ENCODE results near the gene AFG3L2. TPM values are rescaled to one million over a fixed set of nuclear protein-coding genes. Genes with fewer than 3 reads are reported as not detected.

AFG3L2 gene
- total and polyA plus RNA-seq, 2 of the 8 experiments (the other 6 are each of a cell fraction or from before 2014, with no cell fraction given): 29.7 to 84.8 TPM

- Histone ChIP-seq H3K18ac (ENCODE audit: extremely low read depth, low read length) (no peak overlapping the region), H2BK20ac (ENCODE audit: low read length) (no peak overlapping the region)
- WGBS, 2 experiments (ENCODE audit: extremely low coverage in 1 of 2, insufficient coverage in 1 of 2, insufficient read length in 1 of 2, insufficient replicate concordance in 2 of 2, low coverage in 1 of 2, low lambda C conversion rate in 2 of 2, missing lambda C conversion rate in 1 of 2): 94% methylated on average over 3 of the region's 3 CpGs; no CpG with 5 or more reads in 1 of the 2 experiments
- TF ChIP-seq CHD1 (IDR thresholded peaks at IDR 0.05; ENCODE audit: low read depth, low read length): no peak
- TF ChIP-seq EP300 (IDR thresholded peaks at IDR 0.05; ENCODE audit: borderline replicate concordance in 1 of 2, low read depth in 2 of 2, low read length in 2 of 2): no peak
- no peak for TF ChIP-seq BRCA1 (IDR thresholded peaks at IDR 0.05; ENCODE audit: low read depth, low read length)
- TF ChIP-seq RXRA (IDR thresholded peaks at IDR 0.05; ENCODE audit: insufficient read depth, low read depth, low read length): no peak
- TF ChIP-seq USF2 (IDR thresholded peaks at IDR 0.05; ENCODE audit: low read length): no peak
- no peak for TF ChIP-seq TEAD4 (IDR thresholded peaks at IDR 0.05; ENCODE audit: low read depth, low read length)
- no peak for TF ChIP-seq SIRT6 (IDR thresholded peaks at IDR 0.05; ENCODE audit: low read length)
- TF ChIP-seq EZH2 (IDR thresholded peaks at IDR 0.05; ENCODE audit: low read depth, low read length, severe bottlenecking): no peak
- no peak for TF ChIP-seq CTCF (IDR thresholded peaks at IDR 0.05; ENCODE audit: control extremely low read depth in 1 of 3, insufficient read depth in 1 of 3, low read depth in 1 of 3, low read length in 3 of 3)
- no peak for TF ChIP-seq SAP30 (IDR thresholded peaks at IDR 0.05; ENCODE audit: insufficient read depth, insufficient replicate concordance, low read length)
Measured at GRCh38 chr18:12388442-12388841, 11.4 kb upstream of the AFG3L2 start.

More at GRCh38 chr18:12388442-12388841, 11.4 kb upstream of the AFG3L2 start:
- Histone ChIP-seq H3K27me3 (replicated peaks in 1 of 4; ENCODE audit: control insufficient read depth in 3 of 4, extremely low read depth in 1 of 4, insufficient read depth in 3 of 4, low read length in 3 of 4) (no peaks in the 10 kb centered on the region), H3K4me1 (replicated peaks in 1 of 4; ENCODE audit: control insufficient read depth in 3 of 4, insufficient read depth in 4 of 4, low read length in 3 of 4) (no peaks in the 10 kb centered on the region), H3K4ac (replicated peaks; ENCODE audit: insufficient read length, low read depth, low read length) (no peak overlapping the region), H2BK15ac (ENCODE audit: low read length) (no peak overlapping the region), H3K79me2 (ENCODE audit: control insufficient read depth in 1 of 2, insufficient read depth in 2 of 2, low read length in 2 of 2) (no peaks in the 10 kb centered on the region), H2BK5ac (ENCODE audit: low read depth, low read length) (no peak overlapping the region), H3K56ac (replicated peaks; ENCODE audit: insufficient read length, low read depth, low read length) (no peak overlapping the region), H3K4me3 (ENCODE audit: extremely low read depth in 1 of 4, insufficient read depth in 2 of 4, low read depth in 3 of 4, low read length in 4 of 4) (no peak overlapping the region), H3K36me3 (ENCODE audit: control insufficient read depth in 2 of 4, insufficient read depth in 4 of 4, low read length in 3 of 4) (no peaks in the 10 kb centered on the region), H3K9ac (replicated peaks in 1 of 4; ENCODE audit: extremely low read depth in 1 of 4, low read depth in 3 of 4, low read length in 3 of 4) (no peak overlapping the region; a peak in 1 of 7 replicates), H4K5ac (ENCODE audit: insufficient read length, low read depth, low read length) (no peak overlapping the region), H4K91ac (replicated peaks; ENCODE audit: insufficient read length, low read length) (no peak overlapping the region), H4K8ac (ENCODE audit: extremely low read depth, insufficient read depth, low read length) (no peak overlapping the region), H3K23ac (ENCODE audit: insufficient read length) (no peak overlapping the region), H2AFZ (ENCODE audit: low read length) (no peak overlapping the region), H3K27ac (ENCODE audit: low read depth, low read length) (no peak overlapping the region), H4K20me1 (replicated peaks in 1 of 2; ENCODE audit: control insufficient read depth in 1 of 2, insufficient read depth in 2 of 2, low read length in 2 of 2) (no peaks in the 10 kb centered on the region), H2BK12ac (ENCODE audit: low read depth, low read length) (no peak overlapping the region), H3K23me2 (ENCODE audit: low read depth, low read length) (peaks cover 2% of the 10 kb centered on the region; the same call in 1 of the 2 replicates), H3K9me3 (ENCODE audit: insufficient read depth in 2 of 2, low read depth in 1 of 2, low read length in 1 of 2) (no peaks in the 10 kb centered on the region), H2AK5ac (ENCODE audit: low read depth, low read length) (no peak overlapping the region), H3K14ac (ENCODE audit: insufficient read length) (no peak overlapping the region), H3K79me1 (ENCODE audit: low read depth, low read length) (no peaks in the 10 kb centered on the region), H2BK120ac (replicated peaks; ENCODE audit: low read depth, low read length) (no peak overlapping the region), H3K4me2 (ENCODE audit: insufficient read depth in 1 of 2, low read depth in 2 of 2, low read length in 2 of 2) (no peak overlapping the region)
- CTCF ChIA-PET (ENCODE audit: partially characterized antibody): interaction anchor here (11.1 kb wide), 1 partner anchor 274 kb away, joined by 139 read pairs; the partner anchor contains the start of gene SPIRE1
- no peak for FAIRE-seq
- DNase-seq (ENCODE audit: low read depth in 1 of 2, low spot score in 2 of 2): no peak
- POLR2A ChIA-PET (ENCODE audit: partially characterized antibody): no interaction called here

Measured in H1 (cell line).